Erythroblast (primary cell): ENCODE data around the gene VCX3B.

Source experiments
- GATA1 ChIP-seq: IDR thresholded peaks from 2 replicates; pipeline ENCODE4 v1.6.1; 2011; ENCODE audit warnings: low read depth, mild to moderate bottlenecking, control low read depth, low read length, moderate library complexity
- POLR2A ChIP-seq: IDR thresholded peaks from 2 replicates; pipeline ENCODE4 v1.6.1; 2011; ENCODE audit warnings: mild to moderate bottlenecking, low read length

DNA sequence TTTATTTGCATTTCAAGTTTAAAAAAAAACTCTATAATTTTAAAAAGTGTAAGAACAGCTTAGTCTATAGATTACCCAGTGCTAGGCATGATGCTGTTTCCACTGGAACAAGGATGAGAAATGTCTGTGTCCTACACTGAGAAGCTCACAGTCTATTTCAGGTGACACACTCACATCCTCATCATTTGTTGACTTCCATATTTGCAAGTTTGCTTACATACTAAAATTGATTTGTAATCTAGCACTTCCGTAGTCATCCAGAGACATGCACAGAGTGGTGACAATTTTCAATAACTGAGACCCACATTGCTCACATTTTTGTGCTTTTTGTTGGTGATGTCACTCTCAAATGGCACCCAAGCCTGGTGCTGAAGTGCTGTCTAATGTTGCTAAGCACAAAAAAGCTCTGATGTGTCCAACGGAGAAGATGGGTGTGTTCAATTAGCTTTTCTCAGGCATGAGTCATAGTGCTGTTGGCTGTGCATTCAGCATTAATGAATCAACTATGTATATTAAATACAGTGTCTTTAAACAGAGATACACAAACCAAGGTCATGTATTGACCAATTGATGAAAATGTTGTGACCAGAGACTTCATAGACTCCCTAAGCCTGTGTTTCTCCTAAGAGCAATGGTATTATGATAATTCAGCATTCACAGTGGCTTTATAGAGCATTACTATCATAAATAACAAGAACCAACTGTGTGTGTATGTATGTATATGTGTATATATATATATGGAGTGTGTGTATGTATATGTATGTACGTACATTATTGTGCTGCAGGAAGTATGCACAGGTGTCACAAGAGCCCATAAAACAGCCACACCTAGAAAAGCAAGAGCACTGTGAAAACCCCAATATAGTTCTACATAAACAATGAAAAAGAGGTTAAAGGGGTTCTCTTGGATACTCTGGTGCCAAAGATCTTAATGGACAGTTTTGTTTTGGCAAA, 31.2 kb upstream of the VCX3B start:
- TF ChIP-seq POLR2A (no peak), GATA1 (no peak)
